ENCODE data around the gene DSG4. TPM values are rescaled to one million over a fixed set of nuclear protein-coding genes. Genes with fewer than 3 reads are reported as not detected.
"Not testable (repeated sequence)": the region's sequence is repeated elsewhere in the genome, so short reads cannot be mapped to it uniquely, and the experiment has no call there.

DSG4 gene, protein sequence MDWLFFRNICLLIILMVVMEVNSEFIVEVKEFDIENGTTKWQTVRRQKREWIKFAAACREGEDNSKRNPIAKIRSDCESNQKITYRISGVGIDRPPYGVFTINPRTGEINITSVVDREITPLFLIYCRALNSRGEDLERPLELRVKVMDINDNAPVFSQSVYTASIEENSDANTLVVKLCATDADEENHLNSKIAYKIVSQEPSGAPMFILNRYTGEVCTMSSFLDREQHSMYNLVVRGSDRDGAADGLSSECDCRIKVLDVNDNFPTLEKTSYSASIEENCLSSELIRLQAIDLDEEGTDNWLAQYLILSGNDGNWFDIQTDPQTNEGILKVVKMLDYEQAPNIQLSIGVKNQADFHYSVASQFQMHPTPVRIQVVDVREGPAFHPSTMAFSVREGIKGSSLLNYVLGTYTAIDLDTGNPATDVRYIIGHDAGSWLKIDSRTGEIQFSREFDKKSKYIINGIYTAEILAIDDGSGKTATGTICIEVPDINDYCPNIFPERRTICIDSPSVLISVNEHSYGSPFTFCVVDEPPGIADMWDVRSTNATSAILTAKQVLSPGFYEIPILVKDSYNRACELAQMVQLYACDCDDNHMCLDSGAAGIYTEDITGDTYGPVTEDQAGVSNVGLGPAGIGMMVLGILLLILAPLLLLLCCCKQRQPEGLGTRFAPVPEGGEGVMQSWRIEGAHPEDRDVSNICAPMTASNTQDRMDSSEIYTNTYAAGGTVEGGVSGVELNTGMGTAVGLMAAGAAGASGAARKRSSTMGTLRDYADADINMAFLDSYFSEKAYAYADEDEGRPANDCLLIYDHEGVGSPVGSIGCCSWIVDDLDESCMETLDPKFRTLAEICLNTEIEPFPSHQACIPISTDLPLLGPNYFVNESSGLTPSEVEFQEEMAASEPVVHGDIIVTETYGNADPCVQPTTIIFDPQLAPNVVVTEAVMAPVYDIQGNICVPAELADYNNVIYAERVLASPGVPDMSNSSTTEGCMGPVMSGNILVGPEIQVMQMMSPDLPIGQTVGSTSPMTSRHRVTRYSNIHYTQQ
- total RNA-seq: under 1 TPM; 0.08 to 0.31 TPM
- polyA plus RNA-seq (ENCODE audit: insufficient read depth, low read depth, low replicate concordance): 0.83 TPM
- long read RNA-seq, donor 1: 0 reads
- long read RNA-seq, donor 2: 0 reads

DNA sequence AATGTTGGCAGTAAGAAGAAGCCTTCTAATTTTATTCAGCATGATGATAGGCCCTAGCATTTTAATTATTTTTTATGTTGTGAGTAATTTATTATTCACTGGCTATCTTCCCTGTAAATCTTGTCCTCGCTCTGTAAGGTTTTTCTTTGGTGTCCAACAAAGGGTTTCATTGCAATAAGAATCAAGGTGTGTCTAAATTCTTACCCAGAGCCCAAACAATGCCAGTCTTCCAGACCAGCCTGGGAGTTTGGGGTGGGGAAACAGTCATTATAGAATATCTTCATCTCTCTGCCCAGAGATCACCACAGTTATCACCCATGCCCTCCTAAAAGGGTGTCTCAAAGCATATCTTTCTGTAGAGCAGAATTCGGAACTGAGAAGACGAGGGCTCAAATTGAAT lies at the start of gene DSG4:
DSG4 (plus strand) TSS at position 301 of the 400 bp plus-strand sequence. CDS start 135 bp downstream, outside the sequence.
- no peak within 1 kb of the TSS for H3K27ac ChIP-seq
- H3K27me3 ChIP-seq: no peaks in the 10 kb centered on the region
- no peak for DNase-seq
- no peak within 1 kb of the TSS for H3K4me3 ChIP-seq
- no peaks in the 10 kb centered on the region for H3K4me1 ChIP-seq
- intact Hi-C loops (cut with DNase I; ENCODE audit: low total_unique reads): no loop called here
- H3K9me3 ChIP-seq: no peaks in the 10 kb centered on the region
- TF ChIP-seq, protein P1, sequence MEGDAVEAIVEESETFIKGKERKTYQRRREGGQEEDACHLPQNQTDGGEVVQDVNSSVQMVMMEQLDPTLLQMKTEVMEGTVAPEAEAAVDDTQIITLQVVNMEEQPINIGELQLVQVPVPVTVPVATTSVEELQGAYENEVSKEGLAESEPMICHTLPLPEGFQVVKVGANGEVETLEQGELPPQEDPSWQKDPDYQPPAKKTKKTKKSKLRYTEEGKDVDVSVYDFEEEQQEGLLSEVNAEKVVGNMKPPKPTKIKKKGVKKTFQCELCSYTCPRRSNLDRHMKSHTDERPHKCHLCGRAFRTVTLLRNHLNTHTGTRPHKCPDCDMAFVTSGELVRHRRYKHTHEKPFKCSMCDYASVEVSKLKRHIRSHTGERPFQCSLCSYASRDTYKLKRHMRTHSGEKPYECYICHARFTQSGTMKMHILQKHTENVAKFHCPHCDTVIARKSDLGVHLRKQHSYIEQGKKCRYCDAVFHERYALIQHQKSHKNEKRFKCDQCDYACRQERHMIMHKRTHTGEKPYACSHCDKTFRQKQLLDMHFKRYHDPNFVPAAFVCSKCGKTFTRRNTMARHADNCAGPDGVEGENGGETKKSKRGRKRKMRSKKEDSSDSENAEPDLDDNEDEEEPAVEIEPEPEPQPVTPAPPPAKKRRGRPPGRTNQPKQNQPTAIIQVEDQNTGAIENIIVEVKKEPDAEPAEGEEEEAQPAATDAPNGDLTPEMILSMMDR (IDR thresholded peaks at IDR 0.05): no peak
- no peak for TF ChIP-seq POLR2A (IDR thresholded peaks at IDR 0.05)
- H3K36me3 ChIP-seq (ENCODE audit: low read depth, missing control alignments): no peaks in the 10 kb centered on the region
- WGBS, 2 donors: 87 to 95% methylated on average over 3 of the region's 3 CpGs

DNA sequence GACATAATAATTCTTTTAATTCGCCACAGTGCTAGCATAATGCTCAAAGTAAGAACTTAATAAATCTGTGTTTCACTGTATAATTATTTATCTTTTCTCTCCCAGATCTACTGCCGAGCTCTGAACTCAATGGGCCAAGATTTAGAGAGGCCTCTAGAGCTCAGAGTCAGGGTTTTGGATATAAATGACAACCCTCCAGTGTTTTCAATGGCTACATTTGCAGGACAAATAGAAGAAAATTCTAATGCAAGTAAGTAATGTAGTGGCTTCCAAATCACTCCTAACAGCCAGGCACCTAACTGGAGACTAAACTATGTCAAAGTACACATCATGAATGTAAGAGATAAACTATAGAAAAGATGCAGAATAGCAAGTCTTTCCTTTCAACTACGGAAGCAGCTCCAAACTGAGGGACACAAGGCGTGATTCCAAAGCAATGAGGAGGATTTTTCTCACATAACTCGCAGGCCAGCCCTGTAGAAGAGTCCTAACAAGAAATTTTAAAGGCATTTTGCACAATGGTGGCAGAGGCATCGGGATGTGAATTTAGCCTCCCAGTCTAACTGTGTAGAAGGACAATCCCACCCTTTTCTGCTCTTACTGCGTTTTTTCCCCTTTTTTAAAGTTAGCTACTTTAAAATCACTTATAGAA lies 46.7 kb upstream of the DSG4 start:
- WGBS, 2 donors: 69 to 72% methylated on average over 7 of the region's 7 CpGs
- intact Hi-C loops (cut with DNase I; ENCODE audit: low total_unique reads): no loop called here
- H3K4me1 ChIP-seq: no peaks in the 10 kb centered on the region
- TF ChIP-seq, protein P1 (IDR thresholded peaks at IDR 0.05): no peak
- no peak for TF ChIP-seq POLR2A (IDR thresholded peaks at IDR 0.05)
- no peak overlapping the region for H3K27ac ChIP-seq
- DNase-seq: no peak
- H3K4me3 ChIP-seq: no peak overlapping the region
- no peaks in the 10 kb centered on the region for H3K9me3 ChIP-seq
- no peaks in the 10 kb centered on the region for H3K27me3 ChIP-seq
- no peaks in the 10 kb centered on the region for H3K36me3 ChIP-seq (ENCODE audit: low read depth, missing control alignments)

DNA sequence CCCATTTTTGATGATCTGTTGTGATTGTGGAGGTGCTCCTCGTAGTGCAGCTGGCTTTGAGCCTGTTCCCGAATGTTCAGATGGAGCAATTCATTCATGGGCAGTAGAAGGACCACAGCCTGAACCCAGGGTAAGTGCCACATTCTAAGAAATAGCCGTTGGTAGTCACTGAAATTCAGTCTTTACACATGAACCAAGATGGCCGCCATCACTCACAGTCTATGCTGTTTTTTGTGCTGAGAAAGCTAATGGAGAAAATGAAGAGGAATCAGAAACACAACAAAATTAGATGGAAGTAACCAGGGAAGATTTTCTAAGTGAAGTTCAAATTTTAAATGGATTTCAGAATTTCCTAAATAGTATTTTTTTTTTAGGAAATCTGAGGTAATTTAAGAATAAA lies 33.1 kb upstream of the DSG4 start:
- Histone ChIP-seq H3K36me3 (ENCODE audit: low read depth, missing control alignments) (no peaks in the 10 kb centered on the region), H3K27ac (no peak overlapping the region), H3K27me3 (no peaks in the 10 kb centered on the region), H3K4me1 (no peaks in the 10 kb centered on the region), H3K9me3 (no peaks in the 10 kb centered on the region), H3K4me3 (no peak overlapping the region)
- no peak for TF ChIP-seq POLR2A (IDR thresholded peaks at IDR 0.05)
- TF ChIP-seq, protein P1 (IDR thresholded peaks at IDR 0.05): no peak
- no peak for DNase-seq
- 91 to 97% methylated on average over 4 of the region's 4 CpGs for whole genome bisulfite sequencing, 2 donors
- intact Hi-C loops (cut with DNase I; ENCODE audit: low total_unique reads): no loop called here

DNA sequence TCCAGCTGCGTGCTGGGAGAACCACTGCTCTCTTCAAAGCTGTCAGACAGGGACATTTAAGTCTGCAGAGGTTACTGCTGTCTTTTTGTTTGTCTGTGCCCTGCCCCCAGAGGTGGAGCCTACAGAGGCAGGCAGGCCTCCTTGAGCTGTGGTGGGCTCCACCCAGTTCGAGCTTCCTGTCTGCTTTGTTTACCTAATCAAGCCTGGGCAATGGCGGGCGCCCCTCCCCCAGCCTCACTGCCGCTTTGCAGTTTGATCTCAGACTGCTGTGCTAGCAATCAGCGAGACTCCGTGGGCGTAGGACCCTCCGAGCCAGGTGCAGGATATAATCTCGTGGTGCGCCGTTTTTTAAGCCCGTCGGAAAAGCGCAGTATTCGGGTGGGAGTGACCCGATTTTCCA lies 23.2 kb upstream of the DSG4 start:
- H3K9me3 ChIP-seq; H3K4me3 ChIP-seq; H3K4me1 ChIP-seq; DNase-seq; H3K27ac ChIP-seq; H3K27me3 ChIP-seq; intact Hi-C loops (cut with DNase I; ENCODE audit: low total_unique reads); H3K36me3 ChIP-seq (ENCODE audit: low read depth, missing control alignments): not testable (repeated sequence)
- WGBS, 2 donors: 86 to 91% methylated on average over 5 to 9 of the region's 17 CpGs

Data from testis (tissue), 5 donors.